Kidney tubule cell (primary cell): ENCODE measurements around the gene PNMA1.

ENCODE experiments used
- DNase-seq: peaks from one replicate; pipeline ENCODE4 v3.0.0-alpha.2; 2018; ENCODE audit warnings: low spot score

The PNMA1 gene

GRCh38 chr14:73663548-73664212 is 50.5 kb downstream of the PNMA1 start:
- DNase-seq, result peak; percentile 13

- DNase-seq, result peak; percentile 92
These were observed 51.7 kb downstream of the PNMA1 start for GRCh38 chr14:73662487-73662943.

GRCh38 chr14:73661872-73662271 is 52.3 kb downstream of the PNMA1 start:
- DNase-seq, result no peak
